Activated naive CD4-positive, alpha-beta T cell treated with anti-CD3 and anti-CD28 coated beads, Interleukin-2, amount 50 U/mL, for 72 hours (primary cell): Measurements from ENCODE around the gene POLH. TPM values are rescaled to one million over a fixed set of nuclear protein-coding genes. Genes with fewer than 3 reads are reported as not detected.
"Not testable (repeated sequence)": the region's sequence is repeated elsewhere in the genome, so short reads cannot be mapped to it uniquely, and the experiment has no call there.

ENCODE experiments used
- ATAC-seq, 2 donors: fragments of 150-1000 bp; cut with Tn5 transposase; 2 replicates each; pipeline ENCODE4 v1.10.0; 2021; ENCODE audit warnings: mild to moderate bottlenecking in 2 of 2, moderate library complexity in 2 of 2
- DNase-seq, 2 donors: peaks; one replicate each; pipeline ENCODE4 v3.0.0; 2021 to 2022; ENCODE audit warnings: low spot score in 2 of 2
- H3K27ac Mint-ChIP-seq, 2 donors: one replicate each; pipeline ENCODE4 v1.8.0; 2022; ENCODE audit warnings: mild to moderate bottlenecking in 2 of 2, mixed read lengths in 2 of 2
- H3K36me3 Mint-ChIP-seq, 2 donors: one replicate each; pipeline ENCODE4 v1.8.0; 2022; ENCODE audit warnings: mixed read lengths in 2 of 2
- H3K9me3 Mint-ChIP-seq, 2 donors: one replicate each; pipeline ENCODE4 v1.8.0; 2022; ENCODE audit warnings: mixed read lengths in 2 of 2
- total RNA-seq, 2 donors: library from RNA; stranded (reverse); gene quantifications; one replicate each; pipeline ENCODE4 v1.2.3, GENCODE V29; 2022

Gene POLH
- total RNA-seq, 2 donors from 2014 or later: 46.2 to 101 TPM

DNA sequence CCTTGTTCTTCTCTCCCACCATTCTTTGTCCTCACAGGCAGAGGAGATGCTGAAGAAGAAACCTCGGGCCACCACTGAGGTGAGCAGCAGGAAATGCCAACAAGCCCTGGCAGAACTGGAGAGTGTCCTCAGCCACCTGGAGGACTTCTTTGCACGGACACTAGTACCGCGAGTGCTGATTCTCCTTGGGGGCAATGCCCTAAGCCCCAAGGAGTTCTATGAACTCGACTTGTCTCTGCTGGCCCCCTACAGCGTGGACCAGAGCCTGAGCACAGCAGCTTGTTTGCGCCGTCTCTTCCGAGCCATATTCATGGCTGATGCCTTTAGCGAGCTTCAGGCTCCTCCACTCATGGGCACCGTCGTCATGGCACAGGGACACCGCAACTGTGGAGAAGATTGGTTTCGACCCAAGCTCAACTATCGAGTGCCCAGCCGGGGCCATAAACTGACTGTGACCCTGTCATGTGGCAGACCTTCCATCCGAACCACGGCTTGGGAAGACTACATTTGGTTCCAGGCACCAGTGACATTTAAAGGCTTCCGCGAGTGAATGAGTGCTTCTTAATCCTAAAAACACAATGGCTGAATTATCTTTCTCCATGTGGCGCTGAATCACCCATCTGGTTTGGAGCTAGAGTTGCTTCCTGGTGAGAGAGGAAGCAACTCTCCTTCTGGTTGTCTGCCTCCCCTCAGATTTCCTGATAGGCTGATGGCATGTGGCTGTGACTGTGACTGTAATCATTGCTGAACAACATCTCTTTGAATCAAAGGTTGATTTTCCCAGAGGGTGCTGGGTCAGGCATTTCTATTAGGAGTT, 64.2 kb downstream of the POLH start:
- Mint-ChIP-seq H3K36me3 (peaks cover 23 to 42% of the 10 kb centered on the region in 2 donors), H3K9me3 (no peaks in the 10 kb centered on the region), H3K27ac (peak overlapping the region in 1 of 2 donors; percentile 72)
- no peak for DNase-seq
- no peak for ATAC-seq

DNA sequence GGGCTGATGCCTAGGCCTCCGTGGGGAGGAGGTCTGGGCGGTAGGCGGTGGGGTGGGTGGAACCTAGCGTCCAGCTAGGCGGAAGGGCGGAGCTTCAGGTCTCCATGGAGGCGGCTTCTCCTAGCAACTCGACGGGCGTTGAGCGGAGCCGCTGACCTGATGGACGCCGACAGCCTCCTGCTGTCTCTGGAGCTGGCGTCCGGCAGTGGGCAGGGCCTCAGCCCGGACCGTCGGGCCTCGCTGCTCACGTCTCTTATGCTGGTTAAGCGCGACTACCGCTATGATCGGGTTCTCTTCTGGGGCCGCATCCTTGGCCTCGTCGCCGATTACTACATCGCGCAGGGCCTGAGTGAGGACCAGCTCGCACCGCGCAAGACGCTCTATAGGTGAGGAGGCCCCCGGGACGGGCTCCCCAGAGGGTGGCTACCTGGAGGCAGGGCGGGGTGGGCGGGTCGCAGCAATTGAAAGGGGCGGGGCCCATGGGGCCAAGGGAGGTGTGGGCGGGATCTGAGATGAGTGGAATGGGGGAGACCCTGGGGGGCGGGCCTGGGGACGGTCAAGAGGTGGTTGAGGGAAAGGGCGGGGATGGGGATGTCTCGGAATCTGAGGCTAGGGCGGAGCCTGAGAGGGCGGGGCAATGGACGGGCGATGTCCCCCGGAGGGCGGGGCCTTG, 69.1 kb downstream of the POLH start, which contains the start of gene RSPH9:
RSPH9 (plus strand) TSS at position 97 of the 673 bp plus-strand sequence; CDS start at position 160, 63 bp downstream.
- H3K27ac Mint-ChIP-seq: peak within 1 kb of the TSS in 1 of 2 donors; percentile 94
- no peaks in the 10 kb centered on the region for H3K9me3 Mint-ChIP-seq
- peaks cover 5 to 12% of the 10 kb centered on the region in 2 donors for H3K36me3 Mint-ChIP-seq
- DNase-seq (peak in 1 of 2 donors; percentile 78), ATAC-seq (peak; percentile 85 to 92)

DNA sequence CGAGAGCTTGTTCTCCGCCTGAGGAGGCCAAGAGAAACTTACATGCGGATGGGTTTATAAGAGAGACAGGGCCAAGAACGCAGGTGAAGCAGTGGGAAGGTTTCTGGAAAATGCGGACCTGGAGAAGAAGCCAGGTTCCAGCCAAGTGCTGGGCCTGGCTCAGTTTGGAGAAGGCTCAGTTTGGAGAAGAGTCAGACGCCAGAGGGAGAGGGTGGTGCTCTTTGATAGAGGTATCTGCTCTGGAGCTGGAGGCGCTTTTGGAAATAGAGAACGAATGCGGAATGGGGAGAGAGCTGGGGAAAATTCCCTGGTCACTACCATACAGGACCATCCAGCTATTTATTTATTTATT, 69.6 kb downstream of the POLH start:
- Mint-ChIP-seq H3K27ac (peak overlapping the region in 1 of 2 donors; percentile 94), H3K9me3 (no peaks in the 10 kb centered on the region), H3K36me3 (peaks cover 0 to 7% of the 10 kb centered on the region in 2 donors)
- ATAC-seq (peak; percentile 10 to 32), DNase-seq (no peak)

DNA sequence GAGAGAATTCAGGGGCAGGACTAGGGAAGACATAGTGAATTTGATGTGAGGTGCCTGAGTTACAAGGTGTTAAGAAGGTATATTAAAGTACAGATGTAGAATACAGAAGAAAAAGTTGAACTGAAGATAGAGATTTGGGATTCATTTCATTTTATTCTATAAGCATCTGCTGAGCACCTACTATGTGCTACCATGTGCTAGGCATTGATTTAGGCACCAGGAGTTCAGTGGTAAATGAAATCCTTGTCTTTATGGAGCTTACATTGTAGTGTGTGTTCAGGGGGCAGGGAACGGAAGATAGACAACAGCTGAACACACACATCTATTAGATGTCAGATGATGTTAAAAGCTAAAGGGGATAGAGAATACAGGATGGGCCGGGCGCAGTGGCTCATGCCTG, 71.6 kb downstream of the POLH start:
- DNase-seq (no peak), ATAC-seq (no peak)
- Mint-ChIP-seq H3K27ac (no peak overlapping the region), H3K9me3 (no peaks in the 10 kb centered on the region), H3K36me3 (no peaks in the 10 kb centered on the region)

DNA sequence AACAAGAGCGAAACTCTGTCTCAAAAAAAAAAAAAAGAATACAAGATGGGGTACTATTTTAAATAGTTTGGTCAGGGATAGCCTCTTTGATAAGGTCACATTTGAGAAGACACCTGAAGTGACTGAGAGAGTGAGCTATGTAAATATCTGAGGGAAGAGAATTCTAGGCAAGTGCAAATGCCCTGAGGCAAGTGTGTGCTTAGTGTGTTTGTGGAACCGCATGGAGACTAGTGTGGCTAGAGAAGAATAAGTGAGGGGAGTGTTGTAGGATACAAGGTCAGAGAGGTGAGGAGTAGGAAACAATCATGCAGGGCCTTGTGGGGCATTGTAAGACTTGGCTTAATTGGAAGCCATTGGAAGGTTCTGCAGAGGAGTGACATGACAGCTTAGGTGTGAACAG, 72.3 kb downstream of the POLH start:
- DNase-seq (no peak), ATAC-seq (no peak)
- no peaks in the 10 kb centered on the region for H3K9me3 Mint-ChIP-seq
- H3K36me3 Mint-ChIP-seq: no peaks in the 10 kb centered on the region
- no peak overlapping the region for H3K27ac Mint-ChIP-seq

DNA sequence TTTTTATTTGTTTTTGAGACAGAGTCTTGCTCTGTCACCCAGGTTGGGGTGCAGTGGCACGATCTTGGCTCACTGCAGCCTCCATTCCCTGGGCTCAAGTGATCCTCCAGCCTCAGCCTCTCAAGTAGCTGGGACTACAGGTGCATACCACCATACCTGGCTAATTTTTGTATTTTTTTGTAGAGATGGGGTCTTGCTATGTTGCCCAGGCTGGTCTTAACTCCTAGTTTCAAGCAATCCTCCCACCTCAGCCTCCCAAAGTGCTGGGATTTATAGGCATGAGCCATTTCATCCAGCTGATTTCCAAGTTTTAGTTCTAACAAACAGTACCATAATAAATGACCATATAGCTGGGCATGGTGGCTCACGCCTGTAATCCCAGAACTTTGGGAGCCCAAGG, 76.8 kb downstream of the POLH start:
- H3K9me3 Mint-ChIP-seq, H3K36me3 Mint-ChIP-seq, H3K27ac Mint-ChIP-seq, ATAC-seq, DNase-seq: not testable (repeated sequence)

DNA sequence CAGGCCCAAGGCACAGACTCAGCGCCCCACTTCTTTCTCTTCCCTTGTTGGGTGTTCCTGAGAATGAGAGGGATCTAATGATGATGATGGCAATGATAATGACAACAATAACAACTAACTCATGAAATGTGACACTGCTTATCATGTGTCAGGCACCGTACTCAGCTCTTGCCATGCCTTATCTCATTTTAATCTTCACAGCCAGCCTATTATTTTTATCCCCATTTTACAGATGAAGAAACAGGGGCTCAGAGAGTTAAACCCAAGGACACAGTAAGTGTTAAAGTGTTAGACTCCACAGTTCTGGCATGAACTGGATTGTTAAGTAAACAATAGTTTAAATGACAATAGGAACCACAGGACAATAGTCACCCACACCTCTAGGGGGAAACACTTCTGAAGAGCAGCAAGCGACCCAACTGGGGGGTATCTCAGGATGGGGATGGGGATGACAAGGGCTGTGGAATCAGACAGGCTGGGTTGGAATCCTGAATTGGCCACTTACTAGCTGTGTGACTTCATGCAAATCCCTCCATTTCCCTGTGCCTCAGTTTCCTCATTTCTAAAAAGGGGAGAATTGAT, 81.3 kb downstream of the POLH start:
- no peak for DNase-seq
- H3K9me3 Mint-ChIP-seq: no peaks in the 10 kb centered on the region
- H3K36me3 Mint-ChIP-seq: peaks cover 0 to 5% of the 10 kb centered on the region in 2 donors
- ATAC-seq: no peak
- H3K27ac Mint-ChIP-seq: no peak overlapping the region

DNA sequence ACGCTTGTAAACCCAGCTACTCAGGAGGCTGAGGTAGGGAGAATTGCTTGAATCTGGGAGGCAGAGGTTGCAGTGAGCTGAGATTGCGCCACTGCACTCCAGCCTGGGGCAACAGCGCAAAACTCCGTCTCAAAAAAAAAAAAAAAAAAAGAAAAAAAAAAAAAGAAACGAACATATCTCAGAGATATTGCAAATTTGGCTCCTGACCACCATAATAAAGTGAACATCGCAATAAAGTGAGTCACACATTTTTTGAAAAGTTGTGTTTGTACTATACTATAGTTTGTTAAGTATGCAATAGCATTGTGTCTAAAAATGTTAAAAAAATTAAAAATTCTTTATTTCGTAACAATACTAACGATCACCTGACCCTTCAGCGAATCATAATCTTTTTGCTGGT, 82.2 kb downstream of the POLH start:
- ATAC-seq: no peak

DNA sequence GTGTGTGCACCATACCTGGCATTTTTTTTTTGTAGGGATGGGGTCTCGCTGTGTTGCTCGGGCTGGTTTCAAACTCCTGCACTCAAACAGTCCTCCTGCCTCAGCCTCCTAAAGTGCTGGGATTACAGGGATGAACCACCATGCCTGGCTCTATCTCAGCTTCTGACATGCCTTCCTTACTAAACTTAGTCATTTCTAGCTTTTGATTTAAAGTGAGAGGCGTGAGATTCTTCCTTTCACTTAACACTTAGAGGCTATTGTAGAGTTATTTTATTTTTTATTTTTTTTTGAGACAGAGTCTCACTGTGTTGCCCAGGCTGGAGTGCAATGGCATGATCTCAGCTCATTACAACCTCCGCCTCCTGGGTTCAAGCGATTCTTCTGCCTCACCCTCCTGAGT, 87.0 kb downstream of the POLH start:
- not testable (repeated sequence) for DNase-seq
- ATAC-seq: peak in 1 of 2 donors; percentile 55

More for the DNA sequence above, 82.2 kb downstream of the POLH start:
- DNase-seq: no peak
- H3K36me3 Mint-ChIP-seq: peaks cover 0 to 5% of the 10 kb centered on the region in 2 donors
- no peak overlapping the region for H3K27ac Mint-ChIP-seq
- H3K9me3 Mint-ChIP-seq: no peaks in the 10 kb centered on the region

More for the DNA sequence above, 87.0 kb downstream of the POLH start:
- not testable (repeated sequence) for H3K27ac Mint-ChIP-seq, H3K9me3 Mint-ChIP-seq, H3K36me3 Mint-ChIP-seq

Other genes starting within 250 kb of the POLH start
- 10 to 100 TPM; 10.8 to 12.2 TPM for gene ZNF318, start 206.5 kb upstream of the POLH start, total RNA-seq
- gene ABCC10, start 148.6 kb upstream of the POLH start, total RNA-seq: 10 to 100 TPM; 30.2 to 46.2 TPM
- gene DLK2, start 120.6 kb upstream of the POLH start, total RNA-seq: 1 to 10 TPM in 1 of 2 donors, under 1 TPM in 1; 0.18 to 3.4 TPM
- gene TJAP1, start 98.6 kb upstream of the POLH start, total RNA-seq: 10 to 100 TPM; 23.0 to 35.0 TPM
- under 1 TPM; 0.12 to 0.48 TPM for gene LRRC73, start 65.8 kb upstream of the POLH start, total RNA-seq
- gene YIPF3, start 59.3 kb upstream of the POLH start, total RNA-seq: 10 to 100 TPM; 40.7 to 49.1 TPM
- 10 to 100 TPM; 34.2 to 57.1 TPM for gene POLR1C, start 59.1 kb upstream of the POLH start, total RNA-seq
- 100 to 1,000 TPM; 109 to 110 TPM for gene XPO5, start 147 bp upstream of the POLH start, total RNA-seq
- gene GTPBP2, start 53.1 kb downstream of the POLH start, total RNA-seq: 10 to 100 TPM; 84.1 to 85.8 TPM
- gene MAD2L1BP, start 59.7 kb downstream of the POLH start, total RNA-seq: 10 to 100 TPM; 38.4 to 38.7 TPM
- gene RSPH9, start 68.9 kb downstream of the POLH start, total RNA-seq: under 1 TPM; 0.09 to 0.21 TPM
- 10 to 100 TPM; 37.8 to 51.5 TPM for gene MRPS18A, start 111.6 kb downstream of the POLH start, total RNA-seq
- gene VEGFA, start 194.0 kb downstream of the POLH start, total RNA-seq: 10 to 100 TPM; 24.1 to 79.2 TPM